Measurements from ENCODE around the gene C21orf91.

The C21orf91 gene

DNA sequence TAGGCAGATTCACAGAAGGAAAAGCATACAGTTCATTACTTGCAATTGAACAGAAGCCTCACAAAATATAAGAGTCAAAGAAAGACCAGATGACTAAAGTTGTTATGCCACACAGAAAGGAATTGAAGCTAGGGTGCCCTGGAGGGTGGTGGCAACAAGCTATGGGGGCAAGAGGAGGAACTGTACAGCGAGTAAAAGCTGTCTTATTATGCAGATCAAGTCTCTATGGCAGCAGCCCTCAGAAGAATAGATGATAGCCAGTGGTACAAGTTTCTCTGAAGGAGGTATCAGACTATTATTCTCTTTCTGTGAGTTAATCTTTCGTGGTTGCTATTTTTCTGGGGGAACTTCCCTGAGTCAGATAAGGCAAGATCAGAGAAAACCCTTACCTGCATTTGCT is 72.2 kb downstream of the C21orf91 start:
- CTCF ChIA-PET = no interaction called here
- POLR2A ChIA-PET = no interaction called here
- H3K4me3 ChIP-seq (ENCODE audit: low read depth, low read length) = no peak overlapping the region

DNA sequence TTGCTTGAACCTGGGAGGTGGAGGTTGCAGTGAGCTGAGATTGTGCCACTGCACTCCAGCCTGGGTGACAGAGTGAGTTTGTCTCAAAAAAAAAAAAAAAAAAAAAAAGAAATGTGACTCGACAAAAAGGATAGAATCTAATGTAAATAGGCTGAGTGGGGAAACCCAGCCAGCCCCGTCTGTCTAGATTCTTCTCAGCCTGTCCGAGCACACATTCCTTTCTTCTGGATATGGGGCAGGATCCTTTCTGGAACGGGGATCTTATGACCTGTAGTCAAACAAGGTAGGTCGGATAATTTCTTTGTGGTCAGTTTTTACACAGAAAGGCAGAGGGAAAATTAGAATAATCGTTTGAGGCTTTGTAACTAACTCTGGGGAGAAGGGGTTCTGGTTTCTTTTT is 74.1 kb downstream of the C21orf91 start:
- CTCF ChIA-PET = no interaction called here
- DNase-seq (ENCODE audit: low read depth, low spot score) = no peak
- POLR2A ChIA-PET = no interaction called here
- H3K4me3 ChIP-seq (ENCODE audit: low read depth, low read length) = no peak overlapping the region
- TF ChIP-seq, protein P1, sequence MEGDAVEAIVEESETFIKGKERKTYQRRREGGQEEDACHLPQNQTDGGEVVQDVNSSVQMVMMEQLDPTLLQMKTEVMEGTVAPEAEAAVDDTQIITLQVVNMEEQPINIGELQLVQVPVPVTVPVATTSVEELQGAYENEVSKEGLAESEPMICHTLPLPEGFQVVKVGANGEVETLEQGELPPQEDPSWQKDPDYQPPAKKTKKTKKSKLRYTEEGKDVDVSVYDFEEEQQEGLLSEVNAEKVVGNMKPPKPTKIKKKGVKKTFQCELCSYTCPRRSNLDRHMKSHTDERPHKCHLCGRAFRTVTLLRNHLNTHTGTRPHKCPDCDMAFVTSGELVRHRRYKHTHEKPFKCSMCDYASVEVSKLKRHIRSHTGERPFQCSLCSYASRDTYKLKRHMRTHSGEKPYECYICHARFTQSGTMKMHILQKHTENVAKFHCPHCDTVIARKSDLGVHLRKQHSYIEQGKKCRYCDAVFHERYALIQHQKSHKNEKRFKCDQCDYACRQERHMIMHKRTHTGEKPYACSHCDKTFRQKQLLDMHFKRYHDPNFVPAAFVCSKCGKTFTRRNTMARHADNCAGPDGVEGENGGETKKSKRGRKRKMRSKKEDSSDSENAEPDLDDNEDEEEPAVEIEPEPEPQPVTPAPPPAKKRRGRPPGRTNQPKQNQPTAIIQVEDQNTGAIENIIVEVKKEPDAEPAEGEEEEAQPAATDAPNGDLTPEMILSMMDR (IDR thresholded peaks at IDR 0.05; ENCODE audit: insufficient read depth, low read length, missing control alignments) = no peak

More for the DNA sequence above, 72.2 kb downstream of the C21orf91 start:
- TF ChIP-seq, protein P1 (IDR thresholded peaks at IDR 0.05; ENCODE audit: insufficient read depth, low read length, missing control alignments) = no peak
- DNase-seq (ENCODE audit: low read depth, low spot score) = no peak

DNA sequence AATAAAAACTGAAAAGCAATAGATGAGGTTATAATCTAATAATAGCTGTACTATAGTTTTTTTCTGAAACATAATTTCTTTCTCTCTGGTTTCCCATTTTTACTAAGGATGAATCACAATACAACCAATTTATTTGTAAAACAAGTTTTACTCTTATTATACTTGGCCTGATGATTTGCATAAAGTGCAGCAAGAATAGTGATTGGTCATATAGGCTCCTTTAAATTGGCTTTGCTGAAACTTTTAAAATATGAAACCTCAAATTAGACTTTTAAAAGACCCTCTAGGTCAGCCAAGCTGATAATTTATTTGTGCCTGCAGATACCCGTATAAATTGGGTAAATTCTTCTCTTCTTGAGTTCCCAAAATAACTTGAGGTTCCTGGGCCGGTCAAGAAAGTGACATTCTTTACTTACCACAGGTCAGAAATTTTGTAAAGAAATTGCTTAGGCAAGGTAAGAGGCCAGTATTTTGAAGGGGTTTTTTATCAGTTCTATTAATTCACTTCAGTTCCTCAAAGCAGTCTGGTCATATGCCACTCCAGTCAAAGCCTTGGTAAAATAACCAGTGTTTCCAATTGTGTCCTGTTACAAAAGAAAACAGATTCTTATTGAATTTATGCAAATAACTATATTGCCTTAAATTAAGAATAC is 76.1 kb downstream of the C21orf91 start:
- CTCF ChIA-PET = no interaction called here
- H3K4me3 ChIP-seq (ENCODE audit: low read depth, low read length) = no peak overlapping the region
- TF ChIP-seq, protein P1 (IDR thresholded peaks at IDR 0.05; ENCODE audit: insufficient read depth, low read length, missing control alignments) = no peak
- POLR2A ChIA-PET = no interaction called here
- no peak for DNase-seq (ENCODE audit: low read depth, low spot score)

DNA sequence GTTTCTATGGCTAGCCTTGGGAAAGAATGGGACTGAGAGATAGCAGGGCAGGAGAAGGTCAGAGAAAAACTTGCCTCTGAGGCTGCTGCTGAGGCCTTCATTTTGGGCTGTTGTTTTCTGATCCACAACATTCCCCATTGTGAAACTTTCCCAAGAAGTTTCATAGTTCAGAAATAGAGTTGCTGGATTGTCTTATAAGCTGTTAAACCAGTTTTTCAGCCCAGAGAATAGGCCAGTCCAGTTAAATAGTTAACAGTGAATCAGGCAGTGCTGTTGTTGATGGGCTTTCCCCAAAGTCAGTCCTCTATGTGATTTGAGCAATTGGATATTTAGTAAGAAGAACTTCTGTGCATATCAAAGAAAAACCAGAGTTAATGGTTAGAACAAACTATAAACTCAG is 77.0 kb downstream of the C21orf91 start:
- ChIA-PET POLR2A (no interaction called here), CTCF (no interaction called here)
- H3K4me3 ChIP-seq (ENCODE audit: low read depth, low read length) = no peak overlapping the region
- DNase-seq (ENCODE audit: low read depth, low spot score) = no peak
- TF ChIP-seq, protein P1 (IDR thresholded peaks at IDR 0.05; ENCODE audit: insufficient read depth, low read length, missing control alignments) = no peak
